H1 (cell line): ENCODE data around the gene WDR43. TPM values are rescaled to one million over a fixed set of nuclear protein-coding genes. Genes with fewer than 3 reads are reported as not detected.

Experiments used
- CTCF ChIA-PET: fragments of 300-600 bp; sonication (Branson Sonifier 250); formaldehyde crosslinking; loops from one replicate; lab custom pipeline; 2021; ENCODE audit not compliant: partially characterized antibody; lab: Charles Lee
- POLR2A ChIA-PET: fragments of 300-600 bp; sonication (Branson Sonifier 250); formaldehyde crosslinking; loops from one replicate; lab custom pipeline; 2021; ENCODE audit warnings: inconsistent platforms; ENCODE audit not compliant: partially characterized antibody; lab: Charles Lee
- DNase-seq, 2 experiments: peaks; one replicate each; pipeline versions ENCODE4 v3.0.0 to v3.0.0-alpha.2; 2010 to 2022; ENCODE audit warnings: low spot score in 2 of 2, low read depth in 1 of 2, mixed read lengths in 1 of 2
- FAIRE-seq: peaks from 2 replicates; lab custom pipeline; 2011; peaks lifted over from hg19 to GRCh38; lab: Jason Lieb, UNC
- H2AFZ ChIP-seq: 2 replicates; pipeline ENCODE4 v1.8.1; 2012; ENCODE audit warnings: low read length, inconsistent platforms
- H2AK5ac ChIP-seq: 2 replicates; pipeline ENCODE4 v1.6.1; 2013; ENCODE audit warnings: low read depth, low read length
- H2BK120ac ChIP-seq: replicated peaks from 2 replicates; pipeline ENCODE3; 2013; ENCODE audit warnings: low read depth, low read length, inconsistent platforms
- H2BK12ac ChIP-seq: 2 replicates; pipeline ENCODE4 v1.6.1; 2013; ENCODE audit warnings: low read depth, low read length
- H2BK15ac ChIP-seq: 2 replicates; pipeline ENCODE4 v1.6.1; 2013; ENCODE audit warnings: low read length
- H2BK20ac ChIP-seq: 2 replicates; pipeline ENCODE4 v1.6.1; 2013; ENCODE audit warnings: low read length
- H2BK5ac ChIP-seq: 2 replicates; pipeline ENCODE4 v1.6.1; 2013; ENCODE audit warnings: low read depth, low read length
- H3K14ac ChIP-seq: 2 replicates; pipeline ENCODE4 v1.6.1; 2013; ENCODE audit warnings: inconsistent platforms; ENCODE audit not compliant: insufficient read length
- H3K18ac ChIP-seq: 2 replicates; pipeline ENCODE4 v1.6.1; 2013; ENCODE audit warnings: low read length; ENCODE audit errors: extremely low read depth
- H3K23ac ChIP-seq: 2 replicates; pipeline ENCODE4 v1.6.1; 2013; ENCODE audit warnings: inconsistent platforms; ENCODE audit not compliant: insufficient read length
- H3K23me2 ChIP-seq: 2 replicates; pipeline ENCODE4 v1.6.1; 2013; ENCODE audit warnings: low read depth, low read length
- H3K27ac ChIP-seq: 2 replicates; pipeline ENCODE4 v1.6.1; 2011; ENCODE audit warnings: low read depth, low read length, inconsistent platforms
- H3K27me3 ChIP-seq, 4 experiments: replicated peaks in 1 of 4; 1 replicate in 1 of 4; 2 replicates in 3 of 4; pipeline versions ENCODE4 v1.6.1 to v1.8.1; 2011 to 2013; ENCODE audit warnings: low read length in 3 of 4, mild to moderate bottlenecking in 3 of 4, inconsistent platforms in 2 of 4, mixed read lengths in 2 of 4, moderate library complexity in 1 of 4; ENCODE audit not compliant: control insufficient read depth in 3 of 4, insufficient read depth in 3 of 4; ENCODE audit errors: extremely low read depth in 1 of 4
- H3K36me3 ChIP-seq, 4 experiments: 2 replicates each; pipeline versions ENCODE4 v1.6.1 to v1.8.1; 2011 to 2013; ENCODE audit warnings: mild to moderate bottlenecking in 4 of 4, low read length in 3 of 4, moderate library complexity in 2 of 4, control low read depth in 1 of 4, inconsistent platforms in 1 of 4; ENCODE audit not compliant: insufficient read depth in 4 of 4, control insufficient read depth in 2 of 4
- H3K4ac ChIP-seq: replicated peaks from 2 replicates; pipeline ENCODE3; 2013; ENCODE audit warnings: low read length, low read depth, mixed read lengths, inconsistent platforms; ENCODE audit not compliant: insufficient read length
- H3K4me1 ChIP-seq, 4 experiments: replicated peaks in 1 of 4; 1 replicate in 1 of 4; 2 replicates in 3 of 4; pipeline versions ENCODE4 v1.6.1 to v1.8.1; 2011 to 2013; ENCODE audit warnings: low read length in 3 of 4, inconsistent platforms in 2 of 4, mixed read lengths in 1 of 4; ENCODE audit not compliant: insufficient read depth in 4 of 4, control insufficient read depth in 3 of 4
- H3K4me2 ChIP-seq, 2 experiments: 2 replicates each; pipeline versions ENCODE4 v1.6.1 to v1.8.1; 2011 to 2013; ENCODE audit warnings: low read depth in 2 of 2, low read length in 2 of 2, control low read depth in 1 of 2, inconsistent platforms in 1 of 2, mild to moderate bottlenecking in 1 of 2; ENCODE audit not compliant: insufficient read depth in 1 of 2
- H3K4me3 ChIP-seq, 4 experiments: fragments of 200-600, 300-600 bp in 1 of 4; sonication (generic), shearing (Covaris generic), sonication (Bioruptor Twin) in 1 of 4; 2 replicates each; pipeline versions ENCODE4 v1.5.1 to v1.8.1; 2011 to 2016; ENCODE audit warnings: low read length in 4 of 4, low read depth in 3 of 4, control low read depth in 2 of 4, inconsistent platforms in 2 of 4, mild to moderate bottlenecking in 2 of 4, mixed read lengths in 1 of 4, moderate library complexity in 1 of 4; ENCODE audit not compliant: insufficient read depth in 2 of 4; ENCODE audit errors: extremely low read depth in 1 of 4
- H3K56ac ChIP-seq: replicated peaks from 2 replicates; pipeline ENCODE3; 2013; ENCODE audit warnings: low read depth, mild to moderate bottlenecking, mixed read lengths, low read length, inconsistent platforms; ENCODE audit not compliant: insufficient read length
- H3K79me1 ChIP-seq: 2 replicates; pipeline ENCODE4 v1.6.1; 2013; ENCODE audit warnings: low read depth, low read length, control low read depth
- H3K79me2 ChIP-seq, 2 experiments: 2 replicates each; pipeline versions ENCODE4 v1.6.1 to v1.8.1; 2012 to 2013; ENCODE audit warnings: low read length in 2 of 2, mild to moderate bottlenecking in 2 of 2, inconsistent platforms in 1 of 2; ENCODE audit not compliant: insufficient read depth in 2 of 2, control insufficient read depth in 1 of 2
- H3K9ac ChIP-seq, 4 experiments: replicated peaks in 1 of 4; 1 replicate in 1 of 4; 2 replicates in 3 of 4; pipeline versions ENCODE4 v1.6.1 to v1.8.1; 2011 to 2013; ENCODE audit warnings: low read depth in 3 of 4, low read length in 3 of 4, control low read depth in 2 of 4, mild to moderate bottlenecking in 2 of 4, moderate library complexity in 2 of 4, inconsistent platforms in 1 of 4; ENCODE audit errors: extremely low read depth in 1 of 4
- H3K9me3 ChIP-seq, 2 experiments: 2 replicates each; pipeline versions ENCODE4 v1.6.1 to v1.8.1; 2012 to 2013; ENCODE audit warnings: mild to moderate bottlenecking in 2 of 2, moderate library complexity in 2 of 2, control low read depth in 1 of 2, inconsistent platforms in 1 of 2, low read depth in 1 of 2, low read length in 1 of 2, mixed read lengths in 1 of 2; ENCODE audit not compliant: insufficient read depth in 2 of 2
- H4K20me1 ChIP-seq, 2 experiments: replicated peaks in 1 of 2; 2 replicates each; pipeline versions ENCODE3 to v1.8.1; 2011 to 2013; ENCODE audit warnings: inconsistent platforms in 2 of 2, low read length in 2 of 2, mild to moderate bottlenecking in 1 of 2; ENCODE audit not compliant: insufficient read depth in 2 of 2, control insufficient read depth in 1 of 2
- H4K5ac ChIP-seq: 2 replicates; pipeline ENCODE4 v1.6.1; 2013; ENCODE audit warnings: low read length, low read depth, mixed read lengths, inconsistent platforms; ENCODE audit not compliant: insufficient read length
- H4K8ac ChIP-seq: 2 replicates; pipeline ENCODE4 v1.8.0; 2013; ENCODE audit warnings: mild to moderate bottlenecking, moderate library complexity, low read length, inconsistent platforms; ENCODE audit not compliant: insufficient read depth; ENCODE audit errors: extremely low read depth
- H4K91ac ChIP-seq: replicated peaks from 2 replicates; pipeline ENCODE3; 2013; ENCODE audit warnings: low read length, mixed read lengths, inconsistent platforms; ENCODE audit not compliant: insufficient read length
- EZH2 ChIP-seq: fragments of 200-600 bp; sonication (generic); IDR thresholded peaks from 2 replicates; pipeline ENCODE4 v1.7.1; 2012; ENCODE audit warnings: low read depth, mild to moderate bottlenecking, moderate library complexity, low read length, inconsistent platforms; ENCODE audit not compliant: severe bottlenecking
- HDAC2 ChIP-seq, 2 experiments: fragments of 300-600 bp in 1 of 2; sonication (generic) in 1 of 2; IDR thresholded peaks; 2 replicates each; pipeline ENCODE4 v1.6.1; 2011 to 2012; ENCODE audit warnings: low read depth in 2 of 2, low read length in 2 of 2, mild to moderate bottlenecking in 2 of 2, moderate library complexity in 2 of 2, borderline replicate concordance in 1 of 2, inconsistent platforms in 1 of 2
- KDM1A ChIP-seq: fragments of 200-600, 300-600 bp; sonication (generic); IDR thresholded peaks from 2 replicates; pipeline ENCODE4 v1.7.1; 2016; ENCODE audit warnings: mild to moderate bottlenecking, low read length, borderline replicate concordance
- SP4 ChIP-seq: IDR thresholded peaks from 2 replicates; pipeline ENCODE4 v1.6.1; 2012; ENCODE audit warnings: low read length, inconsistent platforms
- WGBS, 2 experiments: shearing (Covaris generic) in 1 of 2; methylation state at CpG; one replicate each; pipeline versions ENCODE4 v1.1.6 to v1.1.7; 2013 to 2015; ENCODE audit warnings: low lambda C conversion rate in 2 of 2, mixed read lengths in 2 of 2, inconsistent platforms in 1 of 2, low coverage in 1 of 2, missing lambda C conversion rate in 1 of 2; ENCODE audit not compliant: insufficient replicate concordance in 2 of 2, insufficient coverage in 1 of 2, insufficient read length in 1 of 2; ENCODE audit errors: extremely low coverage in 1 of 2, missing lambda C conversion rate in 1 of 2; 5-methylcytosine and 5-hydroxymethylcytosine counted together
- polyA plus RNA-seq, 7 experiments: library from polyadenylated mRNA; depleted of rRNA in 3 of 7; stranded (reverse) in 5 of 7; unstranded in 2 of 7; fragments of >200 nt in 5 of 7; fragments of 200-250 nt in 2 of 7; gene quantifications; 1 replicate in 5 of 7; 2 replicates in 1 of 7; 4 replicates in 1 of 7; pipeline versions ENCODE4 v1.2.1 to v1.2.3, GENCODE V29; 2011 to 2013; ENCODE audit warnings: missing spikeins in 2 of 7, mixed read lengths in 2 of 7
- total RNA-seq: library from RNA; stranded (reverse); fragmentation: NEBNext Ultra II Directional; extraction: Animal tissue kit (Norgen Biotek cat#: 25700); gene quantifications from 2 replicates; pipeline ENCODE4 v1.2.1, GENCODE V29; 2021

The WDR43 gene
- total and polyA plus RNA-seq, 2 of the 8 experiments (the other 6 are each of a cell fraction or from before 2014, with no cell fraction given), result 57.8 to 142 TPM

- H3K4me2 ChIP-seq, result no peak overlapping the region
- H3K56ac ChIP-seq, result no peak overlapping the region
- no peak overlapping the region for H3K9ac ChIP-seq
- H3K14ac ChIP-seq, result no peak overlapping the region
- H3K36me3 ChIP-seq, result no peaks in the 10 kb centered on the region
- DNase-seq, result no peak
- no peak overlapping the region for H2BK120ac ChIP-seq
- peak overlapping the region; percentile 75 for H4K8ac ChIP-seq
- no peaks in the 10 kb centered on the region for H3K79me1 ChIP-seq
- no peak overlapping the region for H4K5ac ChIP-seq
- H3K4ac ChIP-seq, result no peak overlapping the region
- peaks cover 0 to 2% (median 0%) of the 10 kb centered on the region in 4 experiments; a peak in 2 of 7 replicates for H3K4me1 ChIP-seq
- no peak for FAIRE-seq
- no peak overlapping the region for H2AFZ ChIP-seq
- CTCF ChIA-PET, result interaction anchor here (0.6 to 2.0 kb wide), 4 partner anchors 8 to 221 kb away, joined by 3 to 7 read pairs (median 4); no protein-coding TSS in a partner anchor
- 88% methylated on average over 3 of the region's 3 CpGs; no CpG with 5 or more reads in 1 of the 2 experiments for WGBS, 2 experiments
- H3K27ac ChIP-seq, result no peak overlapping the region
- H2AK5ac ChIP-seq, result no peak overlapping the region
- H2BK15ac ChIP-seq, result no peak overlapping the region
- no peak for TF ChIP-seq SP4
- peak in 1 of 2 experiments; percentile 67; a peak in 1 of 4 replicates for TF ChIP-seq HDAC2 (IDR thresholded peaks at IDR 0.05; ENCODE audit: borderline replicate concordance in 1 of 2, low read depth in 2 of 2, low read length in 2 of 2)
- peak; percentile 92 for TF ChIP-seq KDM1A
- no peak for TF ChIP-seq EZH2
- H3K79me2 ChIP-seq, result no peaks in the 10 kb centered on the region
- H3K18ac ChIP-seq, result no peak overlapping the region
- no peaks in the 10 kb centered on the region for H3K23me2 ChIP-seq
- no peak overlapping the region for H3K4me3 ChIP-seq
- H3K27me3 ChIP-seq, result no peaks in the 10 kb centered on the region
- no peak overlapping the region for H2BK5ac ChIP-seq
- no peak overlapping the region for H4K91ac ChIP-seq
- no peak overlapping the region for H2BK20ac ChIP-seq
- no peak overlapping the region for H3K23ac ChIP-seq
- H3K9me3 ChIP-seq, result no peaks in the 10 kb centered on the region
- H4K20me1 ChIP-seq, result no peaks in the 10 kb centered on the region
- POLR2A ChIA-PET, result interaction anchor here (1.3 kb wide), 1 partner anchor 35 kb away, joined by 3 read pairs; no protein-coding TSS in a partner anchor
- no peak overlapping the region for H2BK12ac ChIP-seq
Observed at GRCh38 chr2:28980368-28981015, 86.0 kb downstream of the WDR43 start.
